ENCODE data around the gene ZPBP2. TPM values are rescaled to one million over a fixed set of nuclear protein-coding genes. Genes with fewer than 3 reads are reported as not detected.

ZPBP2 gene
- total RNA-seq, 6 donors from 2014 or later: not detected

DNA sequence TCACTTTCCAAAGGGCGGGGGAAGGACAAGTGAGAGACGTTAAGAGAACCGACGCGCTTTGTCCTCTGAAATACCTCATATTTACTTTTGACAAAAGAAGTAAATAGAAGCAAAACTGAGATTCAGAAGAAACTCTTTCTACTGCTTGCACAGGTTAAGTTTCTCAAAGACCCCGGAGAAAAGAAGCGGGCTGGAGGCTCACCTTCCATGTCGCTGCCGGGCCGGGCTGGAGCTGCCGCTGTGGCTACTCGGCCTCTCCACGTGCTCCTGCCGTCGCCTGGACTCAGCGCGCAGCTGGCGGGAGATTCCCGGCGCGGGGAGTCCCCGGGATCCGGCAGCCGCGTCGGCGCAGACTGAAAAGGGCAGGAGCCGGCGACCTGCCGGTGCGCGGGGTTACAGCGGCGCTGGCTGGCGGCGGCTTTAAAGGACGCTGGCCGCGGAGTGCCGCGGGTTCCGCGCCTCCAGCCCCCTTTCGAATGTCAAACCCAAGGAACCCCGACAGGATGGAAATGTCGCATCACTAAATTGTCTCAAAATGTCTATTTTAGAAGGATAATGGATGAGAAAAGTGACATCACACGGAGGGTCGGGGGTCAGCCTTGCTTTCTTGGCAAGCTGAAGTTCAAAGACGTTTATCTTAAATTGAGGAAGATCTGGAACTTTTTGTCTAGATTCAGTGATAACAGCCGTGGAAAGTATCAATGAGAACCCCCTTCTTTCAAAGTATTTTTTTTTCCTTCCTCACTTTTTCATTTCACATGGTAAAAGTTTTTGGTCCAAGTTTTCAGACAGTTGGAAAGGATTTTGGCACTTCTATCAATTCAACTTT, 3.9 kb upstream of the ZPBP2 start, which contains the start of gene IKZF3:
IKZF3 (minus strand) TSS at position 395 of the 829 bp plus-strand sequence; CDS start at position 209, 186 bp downstream.
- Histone ChIP-seq H3K27ac (peak within 1 kb of the TSS in 3 of 4 donors; percentile 10 to 73 (median 59)), H3K4me3 (peak within 1 kb of the TSS in 3 of 4 donors; percentile 28 to 35 (median 34)), H3K36me3 (no peaks in the 10 kb centered on the region), H3K9me3 (peaks cover 0 to 10% (median 4%) of the 10 kb centered on the region in 4 donors), H3K4me1 (peaks cover 6 to 14% (median 10%) of the 10 kb centered on the region in 4 donors), H3K27me3 (peaks cover 0 to 16% (median 4%) of the 10 kb centered on the region in 4 donors)
- 4 to 7% methylated on average over 19 to 43 of the region's 50 CpGs for WGBS, 2 donors
- DNase-seq: peak; percentile 87 to 94
- peak; percentile 88 to 91 for ATAC-seq (ENCODE audit: low FRiP score in 2 of 2)
- TF ChIP-seq, protein P1, sequence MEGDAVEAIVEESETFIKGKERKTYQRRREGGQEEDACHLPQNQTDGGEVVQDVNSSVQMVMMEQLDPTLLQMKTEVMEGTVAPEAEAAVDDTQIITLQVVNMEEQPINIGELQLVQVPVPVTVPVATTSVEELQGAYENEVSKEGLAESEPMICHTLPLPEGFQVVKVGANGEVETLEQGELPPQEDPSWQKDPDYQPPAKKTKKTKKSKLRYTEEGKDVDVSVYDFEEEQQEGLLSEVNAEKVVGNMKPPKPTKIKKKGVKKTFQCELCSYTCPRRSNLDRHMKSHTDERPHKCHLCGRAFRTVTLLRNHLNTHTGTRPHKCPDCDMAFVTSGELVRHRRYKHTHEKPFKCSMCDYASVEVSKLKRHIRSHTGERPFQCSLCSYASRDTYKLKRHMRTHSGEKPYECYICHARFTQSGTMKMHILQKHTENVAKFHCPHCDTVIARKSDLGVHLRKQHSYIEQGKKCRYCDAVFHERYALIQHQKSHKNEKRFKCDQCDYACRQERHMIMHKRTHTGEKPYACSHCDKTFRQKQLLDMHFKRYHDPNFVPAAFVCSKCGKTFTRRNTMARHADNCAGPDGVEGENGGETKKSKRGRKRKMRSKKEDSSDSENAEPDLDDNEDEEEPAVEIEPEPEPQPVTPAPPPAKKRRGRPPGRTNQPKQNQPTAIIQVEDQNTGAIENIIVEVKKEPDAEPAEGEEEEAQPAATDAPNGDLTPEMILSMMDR (IDR thresholded peaks at IDR 0.05): peak in 4 of 6 experiments; percentile 42 to 73 (median 45)
- TF ChIP-seq EP300 (IDR thresholded peaks at IDR 0.05): no peak
- peak in 1 of 2 donors; percentile 43 for TF ChIP-seq POLR2AphosphoS5 (IDR thresholded peaks at IDR 0.05)
- TF ChIP-seq POLR2A (IDR thresholded peaks at IDR 0.05): peak in 1 of 4 donors; percentile 17

DNA sequence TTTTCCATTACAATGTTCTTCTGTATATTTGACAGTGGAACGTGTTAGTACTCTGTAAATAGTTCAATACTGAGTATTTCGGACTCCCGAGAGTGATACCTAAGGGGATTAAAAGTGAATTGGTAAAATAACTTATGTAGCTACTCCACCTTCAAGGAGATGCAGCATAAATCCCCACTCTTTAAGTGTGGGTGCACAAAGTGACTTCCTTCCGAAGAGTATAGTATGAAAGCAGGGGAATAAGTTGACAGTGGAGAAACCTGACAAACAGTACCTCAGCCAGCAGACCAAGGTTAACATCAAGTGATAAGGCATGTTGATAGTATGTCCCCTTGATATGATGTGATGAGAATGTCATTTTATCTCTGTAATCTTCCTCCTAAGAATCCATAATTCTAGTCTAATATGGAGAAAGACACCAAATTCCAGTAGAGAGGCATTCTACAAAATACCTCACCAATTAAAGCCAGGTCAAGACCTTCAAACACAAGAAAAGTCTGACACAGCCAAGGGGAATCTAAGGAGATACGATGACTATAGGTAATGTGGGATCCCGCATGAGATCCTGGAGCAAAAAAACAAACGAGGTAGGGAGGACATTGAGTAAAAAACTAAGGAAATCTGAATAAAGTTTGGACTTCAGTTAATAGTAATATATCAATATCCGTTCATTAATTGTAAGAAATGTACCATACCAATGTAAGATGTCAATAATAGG, 1.8 kb upstream of the ZPBP2 start:
- TF ChIP-seq, protein P1 (IDR thresholded peaks at IDR 0.05): no peak
- no peak for TF ChIP-seq POLR2AphosphoS5 (IDR thresholded peaks at IDR 0.05)
- no peak for TF ChIP-seq EP300 (IDR thresholded peaks at IDR 0.05)
- TF ChIP-seq POLR2A (IDR thresholded peaks at IDR 0.05): no peak
- Histone ChIP-seq H3K4me3 (no peak overlapping the region), H3K36me3 (no peaks in the 10 kb centered on the region), H3K27me3 (peaks cover 0 to 16% (median 4%) of the 10 kb centered on the region in 4 donors), H3K4me1 (peaks cover 6 to 14% (median 10%) of the 10 kb centered on the region in 4 donors), H3K27ac (no peak overlapping the region), H3K9me3 (peaks cover 0 to 10% (median 4%) of the 10 kb centered on the region in 4 donors)
- 86 to 87% methylated on average over 8 of the region's 8 CpGs for WGBS, 2 donors
- ATAC-seq (ENCODE audit: low FRiP score in 2 of 2) (no peak), DNase-seq (no peak)

DNA sequence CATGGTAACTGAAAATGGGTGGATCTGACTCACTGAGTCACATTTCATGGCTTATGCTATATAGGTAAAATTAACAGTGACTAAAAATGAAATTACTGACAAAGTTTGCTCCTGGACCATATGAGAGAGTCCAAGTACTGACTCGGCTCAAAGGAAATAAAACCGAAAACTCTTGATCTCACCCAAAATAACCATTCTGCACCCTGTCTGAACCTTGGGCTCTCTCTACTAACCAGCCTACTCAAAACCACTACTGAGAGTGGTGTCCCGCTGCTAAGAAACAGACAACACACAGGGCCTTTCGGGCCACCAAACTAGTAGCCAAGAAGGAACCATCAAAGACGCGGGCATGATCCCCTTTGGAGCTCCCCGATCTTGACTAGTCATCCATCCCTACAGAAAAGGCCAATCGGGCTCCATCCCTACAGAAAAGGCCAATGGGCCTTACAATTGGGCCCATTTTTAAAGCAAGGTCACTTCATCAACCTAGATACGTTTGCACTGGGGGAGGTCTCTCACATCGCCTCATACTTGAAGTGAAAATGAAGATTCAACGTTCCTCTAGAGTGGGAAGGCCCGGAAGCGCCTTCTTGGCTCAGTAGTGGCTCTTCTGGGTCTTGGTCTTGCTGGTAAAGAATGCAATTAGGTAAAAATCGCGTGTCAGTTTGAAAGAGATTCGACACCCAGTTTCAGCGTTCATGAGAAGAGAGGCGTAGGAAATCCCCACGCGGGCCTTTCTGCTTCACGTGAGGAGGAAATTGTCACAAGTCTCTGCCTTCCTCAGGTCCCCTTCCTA, 720 bp upstream of the ZPBP2 start:
- H3K36me3 ChIP-seq: no peaks in the 10 kb centered on the region
- TF ChIP-seq EP300 (IDR thresholded peaks at IDR 0.05) (no peak), POLR2AphosphoS5 (IDR thresholded peaks at IDR 0.05) (no peak), POLR2A (IDR thresholded peaks at IDR 0.05) (no peak)
- TF ChIP-seq, protein P1 (IDR thresholded peaks at IDR 0.05): no peak
- peak overlapping the region in 1 of 4 donors; percentile 11 for H3K27ac ChIP-seq
- ATAC-seq (ENCODE audit: low FRiP score in 2 of 2): no peak
- H3K9me3 ChIP-seq: peaks cover 0 to 10% (median 4%) of the 10 kb centered on the region in 4 donors
- DNase-seq: no peak
- WGBS, 2 donors: 71 to 85% methylated on average over 18 to 21 of the region's 21 CpGs
- peaks cover 6 to 14% (median 10%) of the 10 kb centered on the region in 4 donors for H3K4me1 ChIP-seq
- H3K27me3 ChIP-seq: peaks cover 0 to 14% (median 4%) of the 10 kb centered on the region in 4 donors
- H3K4me3 ChIP-seq: peak overlapping the region in 2 of 4 donors; percentile 11 to 21

DNA sequence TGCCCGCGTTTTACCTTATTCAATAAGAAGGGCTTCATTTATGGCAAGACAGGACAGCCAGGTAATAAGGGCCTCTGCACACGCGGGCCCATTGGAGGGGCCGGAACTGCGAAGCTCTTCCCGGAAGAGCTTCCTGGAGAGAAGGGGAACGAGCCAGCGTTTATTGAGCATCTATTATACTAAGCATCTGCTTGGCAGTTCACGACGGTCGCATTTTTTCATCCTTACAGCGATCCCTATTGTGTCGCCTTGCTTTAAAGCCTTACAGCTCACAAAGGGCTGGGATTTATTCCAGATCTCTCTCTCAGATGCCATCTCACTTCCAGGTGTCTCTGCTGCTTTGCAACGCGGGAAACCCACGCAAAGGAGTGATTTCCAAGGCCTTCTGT, 546 bp downstream of the ZPBP2 start:
- ATAC-seq (ENCODE audit: low FRiP score in 2 of 2) (no peak), DNase-seq (no peak)
- TF ChIP-seq POLR2A (IDR thresholded peaks at IDR 0.05) (no peak), EP300 (IDR thresholded peaks at IDR 0.05) (no peak), POLR2AphosphoS5 (IDR thresholded peaks at IDR 0.05) (no peak)
- TF ChIP-seq, protein P1 (IDR thresholded peaks at IDR 0.05): no peak
- Histone ChIP-seq H3K36me3 (no peaks in the 10 kb centered on the region), H3K9me3 (peaks cover 0 to 10% (median 4%) of the 10 kb centered on the region in 4 donors), H3K4me3 (no peak overlapping the region), H3K4me1 (peaks cover 6 to 14% (median 10%) of the 10 kb centered on the region in 4 donors), H3K27me3 (peaks cover 0 to 14% (median 3%) of the 10 kb centered on the region in 4 donors), H3K27ac (no peak overlapping the region)
- 81 to 92% methylated on average over 17 of the region's 17 CpGs for WGBS, 2 donors

Measured in upper lobe of left lung (tissue), 6 donors.